ENCODE data around the gene COL4A2.
"Not testable (repeated sequence)": the region's sequence is repeated elsewhere in the genome, so short reads cannot be mapped to it uniquely, and the experiment has no call there.

Gene COL4A2

GRCh38 chr13:110308656-110309359, 1.7 kb downstream of the COL4A2 start:
- ATAC-seq: no peak

- ATAC-seq: no peak
Observed at GRCh38 chr13:110309661-110310524, 2.8 kb downstream of the COL4A2 start.

- ATAC-seq: no peak
Observed at GRCh38 chr13:110310541-110311442, 3.7 kb downstream of the COL4A2 start.

- ATAC-seq: no peak
Observed at GRCh38 chr13:110311443-110312338, 4.6 kb downstream of the COL4A2 start.

- no peak for ATAC-seq
Observed at GRCh38 chr13:110312339-110313031, 5.4 kb downstream of the COL4A2 start.

GRCh38 chr13:110313261-110313660, 6.2 kb downstream of the COL4A2 start:
- not testable (repeated sequence) for ATAC-seq

GRCh38 chr13:110313733-110314132, 6.6 kb downstream of the COL4A2 start:
- not testable (repeated sequence) for ATAC-seq

- ATAC-seq: no peak
Observed at GRCh38 chr13:110314516-110315245, 7.6 kb downstream of the COL4A2 start.

- ATAC-seq: no peak
Observed at GRCh38 chr13:110316196-110316595, 9.1 kb downstream of the COL4A2 start.

- ATAC-seq: no peak
Observed at GRCh38 chr13:110317093-110317492, 10.0 kb downstream of the COL4A2 start.

- ATAC-seq: no peak
Observed at GRCh38 chr13:110317496-110318195, 10.6 kb downstream of the COL4A2 start.

GRCh38 chr13:110318920-110319319, 11.8 kb downstream of the COL4A2 start:
- no peak for ATAC-seq

- no peak for ATAC-seq
Observed at GRCh38 chr13:110319397-110319773, 12.3 kb downstream of the COL4A2 start.

- no peak for ATAC-seq
Observed at GRCh38 chr13:110319774-110320509, 12.9 kb downstream of the COL4A2 start.

GRCh38 chr13:110320645-110321044, 13.6 kb downstream of the COL4A2 start:
- ATAC-seq: no peak

GRCh38 chr13:110321573-110321972, 14.5 kb downstream of the COL4A2 start:
- ATAC-seq: not testable (repeated sequence)

GRCh38 chr13:110322126-110322827, 15.2 kb downstream of the COL4A2 start:
- no peak for ATAC-seq

GRCh38 chr13:110322828-110323171, 15.7 kb downstream of the COL4A2 start:
- no peak for ATAC-seq
